HG02852 (cell line): ENCODE data around the gene PROSER1.
"Not testable (repeated sequence)": the region's sequence is repeated elsewhere in the genome, so short reads cannot be mapped to it uniquely, and the experiment has no call there.

ENCODE experiments used
- ATAC-seq: cut with Tn5 transposase; IDR thresholded peaks from one replicate; pipeline ENCODE4 v1.9.1; 2021; ENCODE audit warnings: mild to moderate bottlenecking, moderate library complexity; ENCODE audit not compliant: unreplicated experiment

PROSER1 gene

GRCh38 chr13:39037880-39038568, at the start of gene PROSER1, which contains the start of gene NHLRC3:
Gene PROSER1, minus strand, starts transcription at chr13:39038089. Its CDS starts 847 bp downstream, at chr13:39037242.
Gene NHLRC3, plus strand, starts transcription at chr13:39038456. Its CDS starts 184 bp downstream, at chr13:39038640.
- ATAC-seq, result peak; percentile 66

- not testable (repeated sequence) for ATAC-seq
Measured at GRCh38 chr13:39086251-39086945, 48.5 kb upstream of the PROSER1 start.

GRCh38 chr13:39073983-39074382, 36.1 kb upstream of the PROSER1 start:
- ATAC-seq, result no peak

DNA sequence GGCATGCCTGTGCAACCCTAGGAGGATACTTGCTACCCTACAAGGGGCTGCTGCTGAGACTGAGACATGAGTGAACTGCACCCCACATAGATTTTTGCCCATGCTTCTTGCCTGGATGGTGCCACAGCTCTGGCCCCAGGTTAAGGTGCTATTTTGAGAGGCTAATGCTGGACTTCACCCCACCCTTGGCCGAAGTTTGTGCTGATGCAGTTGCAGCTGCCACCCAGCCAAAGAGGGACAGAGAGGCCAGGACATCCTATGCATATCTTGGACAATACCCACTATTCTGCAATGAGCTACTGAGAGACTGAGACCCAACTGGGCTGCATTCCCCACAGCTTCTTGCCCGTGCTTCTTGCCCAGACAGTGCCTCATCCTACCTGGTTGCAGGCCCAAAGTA, 35.0 kb upstream of the PROSER1 start:
- no peak for ATAC-seq

GRCh38 chr13:39062004-39062403, 24.1 kb upstream of the PROSER1 start:
- ATAC-seq, result no peak

DNA sequence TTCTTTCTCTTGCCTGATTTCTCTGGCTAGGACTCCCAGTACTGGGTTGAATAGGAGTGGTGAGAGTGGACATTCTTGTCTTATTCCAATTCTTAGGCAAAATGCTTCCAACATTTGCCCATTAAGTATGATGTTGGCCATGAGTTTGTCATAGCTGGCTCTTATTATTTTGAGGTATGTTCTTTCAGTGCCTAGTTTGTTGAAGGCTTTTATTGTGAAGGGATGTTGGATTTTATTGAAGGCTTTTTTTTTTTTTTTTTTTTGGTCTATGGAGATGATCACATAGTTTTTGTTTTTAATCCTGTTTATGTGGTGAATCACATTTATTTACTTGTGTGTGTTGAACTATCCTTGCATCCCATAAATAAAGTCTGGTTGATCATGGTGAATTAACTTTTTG, 20.2 kb upstream of the PROSER1 start:
- no peak for ATAC-seq

GRCh38 chr13:39056018-39056417, 18.1 kb upstream of the PROSER1 start:
- no peak for ATAC-seq

DNA sequence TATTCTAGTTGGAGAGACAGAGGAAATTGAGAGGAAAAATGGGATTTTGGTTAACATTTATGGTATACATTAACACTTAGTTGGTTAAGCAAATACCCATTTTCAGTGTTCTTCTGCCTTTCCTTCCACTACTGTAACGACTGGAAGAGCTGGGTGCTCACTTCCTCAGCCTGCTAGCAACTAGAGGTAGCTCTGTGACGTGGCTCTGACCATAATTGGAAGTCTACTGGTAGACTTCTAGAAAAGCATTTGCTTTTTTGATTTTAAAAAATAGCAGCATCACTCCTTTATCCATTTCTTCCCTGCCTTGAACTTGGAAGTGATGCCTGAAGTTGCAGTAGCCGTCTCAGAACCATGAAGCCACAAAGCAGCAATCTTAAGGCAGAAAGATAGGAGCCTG, 16.2 kb upstream of the PROSER1 start:
- ATAC-seq, result no peak

DNA sequence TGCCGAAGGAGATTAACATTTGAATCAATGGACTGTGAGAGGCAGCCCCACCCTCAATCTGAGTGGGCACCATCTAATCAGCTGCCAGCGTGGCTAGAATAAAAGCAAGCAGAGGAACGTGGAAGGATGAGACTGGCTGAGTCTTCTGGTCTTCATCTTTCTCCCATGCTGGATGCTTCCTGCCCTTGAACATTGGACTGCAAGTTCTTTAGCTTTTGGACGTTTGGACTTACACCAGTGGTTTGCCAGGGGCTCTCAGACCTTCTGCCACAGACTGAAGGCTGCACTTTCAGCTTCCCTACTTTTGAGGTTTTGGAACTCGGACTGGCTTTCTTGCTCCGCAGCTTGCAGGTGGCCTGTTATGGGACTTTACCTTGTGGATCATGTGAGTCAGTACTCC, 15.1 kb upstream of the PROSER1 start:
- ATAC-seq, result no peak

- ATAC-seq, result no peak
Measured at GRCh38 chr13:39051157-39051556, 13.3 kb upstream of the PROSER1 start.

DNA sequence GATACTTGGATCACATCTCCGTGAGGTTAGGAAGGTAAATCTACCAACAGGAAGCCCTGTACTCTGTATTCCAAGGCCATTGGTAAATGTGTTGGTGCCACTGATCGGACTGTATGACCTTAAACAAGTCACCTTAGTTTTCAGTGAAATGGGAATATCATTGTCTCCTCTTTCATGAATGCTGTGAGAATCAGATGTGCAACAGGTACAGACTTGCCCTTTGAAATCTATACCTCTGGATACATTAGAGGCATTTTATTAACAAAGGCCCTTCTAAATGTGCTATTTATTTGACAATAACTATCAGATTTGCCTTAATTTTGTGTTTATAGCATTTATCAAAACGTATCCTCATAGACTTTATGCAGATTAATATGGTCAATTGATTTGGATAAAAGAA, 11.4 kb upstream of the PROSER1 start:
- ATAC-seq, result no peak

- ATAC-seq, result no peak
Measured at GRCh38 chr13:39048806-39049205, 10.9 kb upstream of the PROSER1 start.

GRCh38 chr13:39047560-39047959, 9.7 kb upstream of the PROSER1 start:
- ATAC-seq, result no peak

DNA sequence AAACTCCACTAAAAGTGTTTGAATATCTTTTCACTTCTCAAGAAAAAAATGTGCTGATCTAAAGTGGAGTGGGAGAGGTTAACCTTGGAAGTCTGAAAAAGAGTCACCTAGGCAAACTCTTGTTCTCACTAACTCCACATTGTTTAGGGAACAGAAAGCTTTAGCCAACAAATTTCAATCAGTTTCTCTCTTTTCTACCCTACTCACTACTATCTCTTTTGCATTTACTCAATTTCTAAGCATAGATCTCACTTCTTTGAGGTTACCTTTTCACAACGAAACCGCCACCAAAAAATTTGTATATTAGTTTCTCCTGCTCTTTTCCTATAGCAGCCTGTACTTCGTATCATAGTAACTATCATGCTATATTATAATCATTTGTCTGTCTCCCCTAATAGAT, 6.6 kb upstream of the PROSER1 start:
- peak; percentile 90 for ATAC-seq

GRCh38 chr13:39040206-39040605, 2.3 kb upstream of the PROSER1 start:
- ATAC-seq, result no peak

- ATAC-seq, result no peak
Measured at GRCh38 chr13:39039041-39039440, 1.2 kb upstream of the PROSER1 start.

DNA sequence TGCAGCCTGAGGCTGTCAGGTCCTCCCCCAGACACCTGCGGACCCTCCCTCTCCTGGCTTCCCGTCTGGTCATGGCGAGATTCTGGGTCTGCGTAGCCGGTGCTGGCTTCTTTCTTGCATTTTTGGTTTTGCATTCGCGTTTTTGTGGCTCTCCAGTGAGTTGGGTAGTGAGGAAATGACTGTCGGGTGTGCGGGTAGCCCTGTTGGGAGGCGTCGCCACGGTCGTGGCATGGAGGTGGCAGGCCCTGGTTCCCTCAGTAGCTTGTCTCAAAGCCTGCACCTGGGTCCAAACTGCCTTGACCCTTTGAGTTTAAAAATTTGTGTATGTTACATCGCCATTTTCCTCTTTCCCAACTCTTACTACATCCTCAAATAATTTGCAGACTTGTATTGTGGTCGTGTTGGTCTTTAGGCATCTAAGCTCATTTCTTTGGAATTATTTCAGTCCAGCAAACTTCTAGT, 711 bp upstream of the PROSER1 start:
- ATAC-seq, result peak; percentile 30

DNA sequence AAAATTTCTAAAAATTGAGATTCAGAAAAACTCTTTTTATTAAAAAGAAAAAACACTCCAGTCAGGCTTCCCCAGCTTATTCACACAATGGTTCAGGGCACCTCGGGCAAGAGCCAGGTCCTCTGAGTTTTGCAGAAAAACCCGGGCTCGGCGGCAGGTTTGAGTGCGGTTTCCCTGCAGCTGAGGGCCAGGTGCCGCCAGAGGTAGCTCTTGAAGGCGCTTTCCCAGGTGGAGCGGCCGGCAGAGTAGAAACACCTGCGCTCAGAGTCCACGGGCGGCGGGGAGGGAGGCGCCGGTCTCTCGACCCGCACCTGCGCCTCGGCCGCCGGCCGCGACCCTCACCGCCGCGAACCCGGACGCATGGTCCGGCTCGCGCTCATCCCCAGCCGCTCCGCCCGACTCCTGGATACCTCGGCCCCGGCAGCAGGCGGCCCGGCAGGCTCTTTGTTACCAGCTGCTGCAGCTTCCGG, 444 bp downstream of the PROSER1 start:
- ATAC-seq, result peak; percentile 31

- no peak for ATAC-seq
Measured at GRCh38 chr13:39036212-39036611, 1.7 kb downstream of the PROSER1 start.

DNA sequence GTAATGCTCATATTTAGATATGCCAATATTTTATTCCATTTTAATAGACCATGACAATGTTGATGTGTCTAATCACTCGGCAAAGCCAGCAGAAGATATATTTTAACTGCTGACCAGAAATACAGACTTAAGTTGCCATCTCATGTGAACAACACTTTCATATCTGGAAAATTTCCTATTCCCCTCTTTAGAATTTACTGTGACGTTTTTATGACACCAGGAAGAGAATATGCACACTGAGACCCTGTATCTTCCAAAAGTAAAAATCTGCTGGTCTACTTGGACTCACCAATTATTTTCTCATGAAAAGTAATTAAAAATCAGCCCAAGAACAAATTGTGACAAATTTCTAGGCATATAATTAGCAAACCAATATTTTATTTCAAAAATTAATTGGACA, 2.1 kb downstream of the PROSER1 start:
- ATAC-seq, result no peak

DNA sequence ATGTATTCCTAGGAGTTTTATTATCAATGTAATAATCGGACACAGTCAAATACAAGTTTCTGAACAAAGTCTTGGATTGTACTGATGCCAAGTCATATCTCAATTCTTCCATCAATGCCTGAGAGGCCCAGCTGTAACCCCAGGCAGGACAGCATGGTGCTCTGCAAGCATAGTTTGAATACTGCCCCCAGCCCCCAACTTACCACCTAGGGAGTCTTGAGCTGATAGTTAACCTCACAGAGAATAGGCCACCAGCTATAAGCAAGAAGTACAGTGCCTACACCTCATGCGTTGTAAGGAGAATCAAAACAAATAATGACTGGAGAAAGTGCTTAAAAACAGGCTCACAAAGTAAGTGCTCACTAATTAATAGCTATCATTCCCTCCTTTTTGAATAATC, 2.7 kb downstream of the PROSER1 start:
- no peak for ATAC-seq

DNA sequence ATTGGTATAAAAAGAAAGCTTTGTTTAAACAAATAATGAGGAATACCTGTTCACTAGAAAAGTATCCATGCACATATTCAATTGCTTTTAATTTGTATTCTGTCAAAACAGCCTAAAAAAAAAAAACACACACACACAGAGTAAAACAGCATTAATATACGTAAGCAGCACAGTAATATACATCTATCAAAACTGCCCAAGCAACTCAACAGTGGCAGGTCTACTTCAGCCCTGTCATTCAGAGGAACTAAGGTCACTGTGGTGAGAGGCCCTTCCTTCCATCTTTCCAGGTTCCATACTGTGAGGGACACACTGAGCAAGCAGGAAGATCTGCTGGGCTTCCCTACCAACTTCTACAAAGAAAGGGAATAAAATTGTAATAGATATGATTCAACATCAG, 3.8 kb downstream of the PROSER1 start:
- no peak for ATAC-seq
